Lung (tissue), 12 donors: ENCODE data around the gene PPP6R3. TPM values are rescaled to one million over a fixed set of nuclear protein-coding genes. Genes with fewer than 3 reads are reported as not detected.
"Not testable (repeated sequence)": the region's sequence is repeated elsewhere in the genome, so short reads cannot be mapped to it uniquely, and the experiment has no call there.

Experiments
- ATAC-seq: fragments of 200-7000 bp; cut with Tn5 transposase; one replicate; pipeline ENCODE4 v1.9.1; 2020; ENCODE audit warnings: moderate number of reproducible peaks; ENCODE audit not compliant: insufficient read depth, low FRiP score
- DNase-seq, 3 donors: peaks; one replicate each; pipeline ENCODE4 v3.0.0-alpha.2; 2013 to 2017
- H3K27ac ChIP-seq, 2 donors: one replicate each; pipeline ENCODE4 v1.5.1; 2013; ENCODE audit warnings: mild to moderate bottlenecking in 2 of 2, moderate library complexity in 2 of 2, control low read depth in 1 of 2, inconsistent platforms in 1 of 2, low read depth in 1 of 2, low read length in 1 of 2
- H3K27me3 ChIP-seq, 3 donors: one replicate each; pipeline ENCODE4 v1.5.1; 2013; ENCODE audit warnings: low read length in 2 of 3; ENCODE audit not compliant: control insufficient read depth in 3 of 3, insufficient read depth in 3 of 3
- H3K36me3 ChIP-seq, 4 donors: one replicate each; pipeline ENCODE4 v1.5.1; 2013; ENCODE audit warnings: low read length in 4 of 4, mild to moderate bottlenecking in 1 of 4, moderate library complexity in 1 of 4; ENCODE audit not compliant: control insufficient read depth in 4 of 4, insufficient read depth in 4 of 4
- H3K4me1 ChIP-seq, 5 donors: one replicate each; pipeline ENCODE4 v1.5.1; 2013; ENCODE audit warnings: low read length in 5 of 5, mild to moderate bottlenecking in 2 of 5, moderate library complexity in 1 of 5; ENCODE audit not compliant: control insufficient read depth in 5 of 5, insufficient read depth in 5 of 5
- H3K4me3 ChIP-seq: one replicate; pipeline ENCODE4 v1.5.1; 2013; ENCODE audit warnings: mild to moderate bottlenecking, control low read depth, moderate library complexity
- H3K9ac ChIP-seq, 2 donors: one replicate each; pipeline ENCODE4 v1.5.1; 2013; ENCODE audit warnings: low read length in 2 of 2, control low read depth in 1 of 2; ENCODE audit not compliant: insufficient read depth in 1 of 2
- H3K9me3 ChIP-seq, 4 donors: one replicate each; pipeline ENCODE4 v1.5.1; 2013; ENCODE audit warnings: low read length in 3 of 4, mild to moderate bottlenecking in 1 of 4, moderate library complexity in 1 of 4; ENCODE audit not compliant: control insufficient read depth in 4 of 4, insufficient read depth in 3 of 4
- WGBS, 2 donors: extraction: QIAGEN DNeasy Blood & Tissue Kit; methylation state at CpG; one replicate each; pipeline ENCODE4 v1.1.7; 2013; 5-methylcytosine and 5-hydroxymethylcytosine counted together
- polyA plus RNA-seq, 2 donors: library from polyadenylated mRNA; stranded (reverse); fragments of 200-250 nt; gene quantifications; one replicate each; pipeline ENCODE4 v1.2.1, GENCODE V29; 2013
- total RNA-seq, 2 donors: library from RNA; depleted of rRNA in 1 of 2; stranded (reverse); fragments of >200 nt in 1 of 2; gene quantifications; one replicate each; pipeline ENCODE4 v1.2.1, GENCODE V29; 2014 to 2021
- TF ChIP-seq, protein P1 (sequence below): IDR thresholded peaks from 2 replicates; pipeline ENCODE4 v1.5.1; 2012; ENCODE audit warnings: mild to moderate bottlenecking; ENCODE audit errors: control extremely low read depth, extremely low read depth
- donor health status: control.
- donor health status: control.
- donor health status: Bipolar disorder and iron deficiency.
- donor health status: healthy.
- donor health status: DM: yes; HTN: yes; CAD: no.

The PPP6R3 gene
- total and polyA plus RNA-seq, 4 donors, result 28.5 to 217 (median 60.7) TPM

- no peak for ATAC-seq
- H3K36me3 ChIP-seq, result peaks cover 0 to under 1% (median 0%) of the 10 kb centered on the region in 4 donors
- H3K4me3 ChIP-seq, result no peak overlapping the region
- H3K9me3 ChIP-seq, result no peaks in the 10 kb centered on the region
- no peak for DNase-seq
- no peak overlapping the region for H3K27ac ChIP-seq
- H3K9ac ChIP-seq, result no peak overlapping the region
- H3K27me3 ChIP-seq, result no peaks in the 10 kb centered on the region
- H3K4me1 ChIP-seq, result no peaks in the 10 kb centered on the region
- TF ChIP-seq, protein P1, sequence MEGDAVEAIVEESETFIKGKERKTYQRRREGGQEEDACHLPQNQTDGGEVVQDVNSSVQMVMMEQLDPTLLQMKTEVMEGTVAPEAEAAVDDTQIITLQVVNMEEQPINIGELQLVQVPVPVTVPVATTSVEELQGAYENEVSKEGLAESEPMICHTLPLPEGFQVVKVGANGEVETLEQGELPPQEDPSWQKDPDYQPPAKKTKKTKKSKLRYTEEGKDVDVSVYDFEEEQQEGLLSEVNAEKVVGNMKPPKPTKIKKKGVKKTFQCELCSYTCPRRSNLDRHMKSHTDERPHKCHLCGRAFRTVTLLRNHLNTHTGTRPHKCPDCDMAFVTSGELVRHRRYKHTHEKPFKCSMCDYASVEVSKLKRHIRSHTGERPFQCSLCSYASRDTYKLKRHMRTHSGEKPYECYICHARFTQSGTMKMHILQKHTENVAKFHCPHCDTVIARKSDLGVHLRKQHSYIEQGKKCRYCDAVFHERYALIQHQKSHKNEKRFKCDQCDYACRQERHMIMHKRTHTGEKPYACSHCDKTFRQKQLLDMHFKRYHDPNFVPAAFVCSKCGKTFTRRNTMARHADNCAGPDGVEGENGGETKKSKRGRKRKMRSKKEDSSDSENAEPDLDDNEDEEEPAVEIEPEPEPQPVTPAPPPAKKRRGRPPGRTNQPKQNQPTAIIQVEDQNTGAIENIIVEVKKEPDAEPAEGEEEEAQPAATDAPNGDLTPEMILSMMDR, result no peak
- WGBS, 2 donors, result 90 to 93% methylated on average over 2 of the region's 2 CpGs
These were observed 161.3 kb downstream of the PPP6R3 start for GRCh38 chr11:68621826-68622225.

DNA sequence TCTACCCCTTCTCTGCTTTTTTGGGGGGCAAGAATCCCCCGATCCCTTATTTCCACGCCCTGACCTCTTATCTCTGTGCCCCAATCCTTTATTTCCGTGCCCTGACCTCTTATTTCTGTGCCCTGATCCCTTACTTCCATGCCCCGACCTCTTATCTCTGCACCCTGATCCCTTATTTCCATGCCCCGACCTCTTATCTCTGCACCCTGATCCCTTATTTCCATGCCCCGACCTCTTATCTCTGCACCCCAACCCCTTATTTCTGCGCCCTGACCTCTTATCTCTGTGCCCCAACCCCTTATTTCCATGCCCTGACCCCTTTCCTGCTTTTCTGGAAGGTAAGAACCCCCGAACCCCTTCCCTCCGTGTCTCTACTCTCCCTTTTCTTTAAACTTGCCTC is 163.2 kb downstream of the PPP6R3 start:
- 79 to 93% methylated on average over 9 of the region's 9 CpGs for WGBS, 2 donors

GRCh38 chr11:68625069-68625468 is 164.5 kb downstream of the PPP6R3 start:
- DNase-seq, H3K4me1 ChIP-seq, H3K4me3 ChIP-seq, H3K9me3 ChIP-seq, ATAC-seq, H3K27ac ChIP-seq, H3K36me3 ChIP-seq, H3K9ac ChIP-seq, H3K27me3 ChIP-seq: not testable (repeated sequence)
- 94% methylated on average over 4 of the region's 4 CpGs for WGBS, 2 donors

More for the DNA sequence above, 163.2 kb downstream of the PPP6R3 start:
- H3K27ac ChIP-seq, H3K9ac ChIP-seq, DNase-seq, H3K4me1 ChIP-seq, H3K36me3 ChIP-seq, H3K9me3 ChIP-seq, H3K4me3 ChIP-seq, ATAC-seq, H3K27me3 ChIP-seq: not testable (repeated sequence)

- H3K36me3 ChIP-seq, H3K27me3 ChIP-seq, H3K4me1 ChIP-seq, H3K4me3 ChIP-seq, H3K27ac ChIP-seq, DNase-seq, ATAC-seq, H3K9me3 ChIP-seq, H3K9ac ChIP-seq: not testable (repeated sequence)
- 78 to 90% methylated on average over 7 of the region's 7 CpGs for WGBS, 2 donors
These were observed 165.7 kb downstream of the PPP6R3 start for GRCh38 chr11:68626236-68626635.

DNA sequence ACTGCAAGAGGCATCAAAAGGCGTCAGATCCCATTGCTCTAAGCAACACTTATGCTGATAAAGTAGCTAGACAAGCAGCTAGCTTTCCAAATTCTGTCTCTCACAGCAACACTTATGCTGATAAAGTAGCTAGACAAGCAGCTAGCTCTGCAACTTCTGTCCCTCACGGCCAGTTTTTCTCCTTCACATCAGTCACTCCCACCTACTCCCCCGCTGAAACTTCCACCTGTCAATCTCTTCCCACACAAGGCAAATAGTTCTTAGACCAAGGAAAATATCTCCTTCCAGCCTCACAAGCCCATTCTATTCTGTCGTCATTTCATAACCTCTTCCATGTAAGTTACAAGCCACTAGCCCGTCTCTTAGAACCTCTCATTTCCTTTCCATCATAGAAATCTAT is 168.3 kb downstream of the PPP6R3 start:
- H3K4me1 ChIP-seq, H3K27ac ChIP-seq, H3K36me3 ChIP-seq, ATAC-seq, H3K9ac ChIP-seq, H3K4me3 ChIP-seq, H3K27me3 ChIP-seq, H3K9me3 ChIP-seq: not testable (repeated sequence)
- 59 to 81% methylated on average over 5 of the region's 5 CpGs for WGBS, 2 donors
- peak in 1 of 3 donors; percentile 42 for DNase-seq

DNA sequence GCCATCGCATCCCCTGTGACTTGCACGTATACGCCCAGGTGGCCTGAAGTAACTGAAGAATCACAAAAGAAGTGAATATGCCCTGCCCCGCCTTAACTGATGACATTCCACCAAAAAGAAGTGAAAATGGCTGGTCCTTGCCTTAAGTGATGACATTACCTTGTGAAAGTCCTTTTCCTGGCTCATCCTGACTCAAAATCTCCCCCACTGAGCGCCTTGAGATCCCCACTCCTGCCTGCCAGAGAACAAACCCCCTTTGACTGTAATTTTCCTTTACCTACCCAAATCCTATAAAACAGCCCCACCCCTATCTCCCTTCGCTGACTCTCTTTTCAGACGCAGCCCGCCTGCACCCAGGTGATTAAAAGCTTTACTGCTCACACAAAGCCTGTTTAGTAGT is 171.8 kb downstream of the PPP6R3 start:
- H3K36me3 ChIP-seq, H3K4me3 ChIP-seq, H3K4me1 ChIP-seq, H3K9me3 ChIP-seq, DNase-seq, H3K27ac ChIP-seq, H3K9ac ChIP-seq, H3K27me3 ChIP-seq, ATAC-seq: not testable (repeated sequence)
- 92 to 95% methylated on average over 7 to 8 of the region's 8 CpGs for WGBS, 2 donors
